ENCODE measurements around the gene CELA1.
"Not testable (repeated sequence)": the region's sequence is repeated elsewhere in the genome, so short reads cannot be mapped to it uniquely, and the experiment has no call there.

CELA1 gene

DNA sequence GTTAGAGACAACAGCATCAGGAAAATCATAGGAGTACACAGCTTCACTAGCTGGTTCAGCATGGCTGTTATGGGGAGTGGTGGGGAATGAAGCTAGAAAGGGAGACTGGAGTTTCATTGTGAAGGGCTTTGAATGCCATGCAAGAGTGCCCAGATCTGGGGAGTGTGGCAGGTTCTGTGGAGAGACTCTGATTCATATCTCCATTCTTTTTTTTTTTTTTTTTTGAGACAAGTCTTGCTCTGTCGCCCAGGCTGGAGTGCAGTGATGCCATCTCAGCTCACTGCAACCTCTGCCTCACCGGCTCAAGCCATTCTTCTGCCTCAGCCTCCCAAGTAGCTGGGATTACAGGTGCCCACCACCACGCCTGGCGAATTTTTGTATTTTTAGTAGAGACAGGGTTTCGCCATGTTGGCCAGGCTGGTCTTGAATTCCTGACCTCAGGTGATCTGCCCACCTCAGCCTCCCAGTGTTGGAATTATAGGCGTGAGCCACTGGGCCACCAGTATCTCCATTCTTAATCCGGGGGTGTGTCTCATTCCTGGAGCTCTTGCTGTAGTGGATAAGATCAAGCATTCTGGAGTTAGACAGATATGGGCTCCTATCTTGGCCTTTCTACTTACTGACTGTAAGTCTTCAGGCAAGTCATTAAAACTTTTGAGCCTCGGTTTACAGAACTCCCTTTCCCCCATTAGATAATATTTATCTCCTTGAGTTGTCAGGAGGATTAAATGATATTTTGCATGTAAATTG is 28.2 kb downstream of the CELA1 start:
- DNase-seq (ENCODE audit: low spot score), result not testable (repeated sequence)

- DNase-seq (ENCODE audit: low spot score), result no peak
Measured at GRCh38 chr12:51311389-51311788, 35.1 kb downstream of the CELA1 start.

DNA sequence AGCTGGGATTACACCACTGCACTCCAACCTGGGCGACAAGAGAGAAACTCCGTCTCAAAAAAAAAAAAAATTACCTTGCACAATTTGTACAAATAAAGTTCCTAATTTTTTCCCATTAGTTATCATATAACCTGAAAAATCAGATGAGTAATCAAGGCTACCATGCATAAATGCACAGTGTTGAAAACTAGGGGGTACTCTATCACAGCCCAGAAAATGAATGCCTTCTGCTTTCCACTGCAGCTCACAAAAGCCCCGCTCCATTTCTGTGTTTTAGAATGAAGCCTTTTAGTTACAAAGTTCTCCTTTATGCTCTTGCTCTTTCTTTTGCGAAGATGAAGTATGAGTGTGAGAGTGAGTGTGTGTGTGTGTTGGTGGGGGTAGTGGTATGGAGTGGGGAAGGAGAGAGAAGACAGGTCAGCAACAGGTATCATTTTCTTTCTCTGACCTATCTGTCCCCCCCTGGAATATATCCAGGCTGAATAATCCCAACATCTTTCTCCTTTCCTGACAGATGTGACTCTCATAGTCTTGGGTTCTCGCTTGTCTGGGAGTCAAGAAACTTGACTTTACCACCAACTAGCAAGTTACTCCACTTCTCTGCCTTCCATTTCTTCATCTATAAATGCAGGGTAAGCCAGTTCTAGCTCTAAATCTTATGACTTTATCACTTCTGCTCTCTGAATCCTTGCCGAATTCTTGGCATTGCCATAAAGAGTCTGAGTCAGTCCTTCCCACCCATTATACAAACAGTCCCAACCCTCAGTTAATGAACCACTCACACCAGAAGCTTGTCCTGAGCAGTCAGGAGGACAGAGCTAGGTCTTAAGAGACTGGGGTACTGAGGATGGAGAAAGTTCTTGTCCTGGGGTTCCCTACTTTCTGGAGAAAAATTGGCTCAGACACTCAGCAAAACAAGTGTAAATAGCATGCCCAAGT is 38.6 kb downstream of the CELA1 start:
- no peak for DNase-seq (ENCODE audit: low spot score)

- no peak for DNase-seq (ENCODE audit: low spot score)
Measured at GRCh38 chr12:51306507-51306906, 40.0 kb downstream of the CELA1 start.

- not testable (repeated sequence) for DNase-seq (ENCODE audit: low spot score)
Measured at GRCh38 chr12:51300768-51301167, 45.7 kb downstream of the CELA1 start.

- DNase-seq (ENCODE audit: low spot score), result no peak
Measured at GRCh38 chr12:51295651-51296050, 50.8 kb downstream of the CELA1 start.

DNA sequence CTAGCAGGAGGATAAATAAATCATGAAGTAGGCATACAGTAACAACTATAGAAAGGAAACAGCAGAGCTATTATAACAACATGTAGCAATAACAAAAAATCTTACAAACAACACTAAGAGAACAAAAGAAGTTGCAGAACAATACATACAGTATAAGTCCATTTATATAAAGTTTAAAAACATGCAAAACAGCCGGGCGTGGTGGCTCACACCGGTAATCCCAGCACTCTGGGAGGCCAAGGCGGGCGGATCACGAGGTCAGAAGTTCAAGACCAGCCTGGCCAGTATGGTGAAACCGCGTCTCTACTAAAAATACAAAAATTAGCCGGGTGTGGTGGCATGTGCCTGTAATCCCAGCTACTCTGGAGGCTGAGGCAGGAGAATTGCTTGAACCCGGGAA is 52.4 kb downstream of the CELA1 start:
- DNase-seq (ENCODE audit: low spot score), result not testable (repeated sequence)

DNA sequence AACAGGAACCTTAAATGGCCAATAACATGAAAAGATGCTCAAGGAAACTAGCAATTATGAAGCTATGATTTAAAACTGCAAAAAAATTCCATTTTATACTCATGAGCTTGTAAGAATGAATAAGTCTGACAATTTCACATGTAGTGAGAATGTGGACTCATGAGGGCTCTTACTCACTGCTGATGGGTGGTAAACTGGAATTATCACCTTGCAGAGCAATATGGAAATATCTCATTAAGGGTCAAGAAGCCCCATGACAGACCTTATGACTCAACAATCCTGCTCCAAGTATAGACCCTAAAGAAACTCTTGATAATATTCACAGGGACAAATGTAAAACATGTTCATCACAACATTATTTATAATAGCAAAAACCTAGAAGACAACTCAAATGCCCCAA is 52.8 kb downstream of the CELA1 start:
- no peak for DNase-seq (ENCODE audit: low spot score)

GRCh38 chr12:51291603-51292513 is 54.6 kb downstream of the CELA1 start:
- not testable (repeated sequence) for DNase-seq (ENCODE audit: low spot score)

DNA sequence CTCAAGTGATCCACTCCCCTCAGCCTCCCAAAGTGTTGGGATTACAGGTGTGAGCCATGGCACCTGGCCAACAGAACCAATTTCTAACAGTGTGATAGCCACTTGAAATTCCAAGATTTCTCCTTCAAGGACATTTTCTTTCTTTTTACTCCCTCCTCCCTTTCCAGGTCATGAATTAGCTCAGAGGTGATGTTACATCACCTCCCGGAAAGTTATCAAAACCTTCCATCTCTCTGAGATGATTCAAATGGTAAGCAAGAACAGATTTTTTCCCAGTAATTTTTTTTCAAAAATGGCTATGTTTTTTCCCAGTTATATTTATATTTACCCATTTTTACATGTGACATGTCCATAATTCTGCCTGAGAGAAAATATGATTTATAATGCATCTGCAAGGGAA is 60.6 kb downstream of the CELA1 start:
- no peak for DNase-seq (ENCODE audit: low spot score)

DNA sequence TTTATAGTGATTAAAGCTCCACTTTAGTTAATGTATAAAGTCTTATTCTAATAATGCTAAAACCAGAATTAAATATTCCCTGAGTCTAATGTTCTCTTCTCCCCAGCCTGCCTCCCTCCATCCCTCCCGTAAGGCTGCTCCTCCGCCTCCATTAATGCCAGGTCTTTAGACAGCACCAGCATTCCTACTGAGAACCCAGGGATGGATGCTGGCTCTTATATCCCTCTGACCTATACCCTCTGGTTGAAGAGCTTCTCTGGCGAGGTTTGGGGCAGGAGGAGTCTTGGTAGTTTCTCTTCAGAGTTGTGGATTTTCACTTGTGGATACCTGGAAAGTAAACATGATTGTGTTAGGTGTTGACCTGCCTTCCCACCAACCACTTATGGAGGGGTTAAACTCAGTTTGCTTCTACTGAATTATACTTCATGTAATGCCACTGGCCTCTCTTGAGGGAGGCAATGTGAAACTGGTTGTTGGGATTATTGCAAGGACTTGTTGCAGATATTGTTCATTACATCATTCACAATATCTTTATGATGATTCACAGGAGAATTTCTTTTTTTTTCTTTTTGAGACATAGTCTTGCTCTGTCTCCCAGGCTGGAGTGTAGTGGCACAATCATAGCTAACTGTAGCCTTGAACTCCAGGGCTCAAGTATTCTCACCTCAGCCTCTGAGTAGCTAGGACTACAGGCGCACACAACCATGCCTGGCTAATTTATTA is 65.1 kb downstream of the CELA1 start:
- DNase-seq (ENCODE audit: low spot score), result no peak
